HepG2 (cell line): ENCODE measurements around the gene TMEM183A. TPM values are rescaled to one million over a fixed set of nuclear protein-coding genes. Genes with fewer than 3 reads are reported as not detected.

Experiments used
- ADNP ChIP-seq: sonication (generic); formaldehyde crosslinking; IDR thresholded peaks from 2 replicates; pipeline ENCODE4 v1.4.0; 2020; ENCODE audit warnings: missing genetic modification reagents
- CHCHD3 ChIP-seq: sonication (generic); formaldehyde crosslinking; IDR thresholded peaks from 2 replicates; pipeline ENCODE4 v1.8.0; 2022; ENCODE audit warnings: mild to moderate bottlenecking, missing genetic modification reagents, moderate library complexity
- DBP ChIP-seq: sonication (generic); formaldehyde crosslinking; IDR thresholded peaks from 2 replicates; pipeline ENCODE4 v1.4.0; 2020; ENCODE audit warnings: missing genetic modification reagents; ENCODE audit errors: not compliant biosample characterization
- ELF4 ChIP-seq: sonication (generic); formaldehyde crosslinking; IDR thresholded peaks from 2 replicates; pipeline ENCODE4 v1.5.0; 2020; ENCODE audit warnings: missing genetic modification reagents, mild to moderate bottlenecking, moderate library complexity, borderline replicate concordance
- GMEB1 ChIP-seq: sonication (generic); formaldehyde crosslinking; IDR thresholded peaks from 2 replicates; pipeline ENCODE4 v1.5.1; 2020; ENCODE audit warnings: missing genetic modification reagents, mild to moderate bottlenecking, borderline replicate concordance
- KLF13 ChIP-seq: sonication (generic); formaldehyde crosslinking; IDR thresholded peaks from 2 replicates; pipeline ENCODE4 v1.4.0; 2020; ENCODE audit warnings: mild to moderate bottlenecking, missing genetic modification reagents
- MAZ ChIP-seq, 2 experiments: sonication (generic) in 1 of 2; formaldehyde crosslinking in 1 of 2; IDR thresholded peaks; 2 replicates each; pipeline versions ENCODE4 v1.5.0 to v1.6.1; 2012 to 2020; ENCODE audit warnings: low read depth in 2 of 2, mild to moderate bottlenecking in 2 of 2, borderline replicate concordance in 1 of 2, improper control_type of control experiment in 1 of 2, low read length in 1 of 2, missing genetic modification reagents in 1 of 2, moderate library complexity in 1 of 2
- NR2C2 ChIP-seq: sonication (generic); formaldehyde crosslinking; IDR thresholded peaks from 2 replicates; pipeline ENCODE4 v1.4.0; 2020; ENCODE audit warnings: missing genetic modification reagents, mild to moderate bottlenecking, moderate library complexity, borderline replicate concordance
- RNF219 ChIP-seq: sonication (generic); formaldehyde crosslinking; IDR thresholded peaks from 2 replicates; pipeline ENCODE4 v1.5.0; 2020; ENCODE audit warnings: mild to moderate bottlenecking, missing genetic modification reagents
- SOX5 ChIP-seq: IDR thresholded peaks from 2 replicates; pipeline ENCODE4 v1.6.1; 2016; ENCODE audit warnings: borderline replicate concordance
- ZHX1 ChIP-seq: sonication (generic); formaldehyde crosslinking; IDR thresholded peaks from 2 replicates; pipeline ENCODE4 v1.8.1; 2022; ENCODE audit warnings: low read depth, mild to moderate bottlenecking, missing genetic modification reagents
- ZNF138 ChIP-seq: sonication (generic); formaldehyde crosslinking; IDR thresholded peaks from 2 replicates; pipeline ENCODE4 v1.5.0; 2020; ENCODE audit warnings: mild to moderate bottlenecking, low read depth, missing genetic modification reagents
- ZNF251 ChIP-seq: sonication (generic); formaldehyde crosslinking; IDR thresholded peaks from 2 replicates; pipeline ENCODE4 v1.9.0; 2021; ENCODE audit warnings: mild to moderate bottlenecking, missing genetic modification reagents
- ZNF263 ChIP-seq: sonication (generic); formaldehyde crosslinking; IDR thresholded peaks from 2 replicates; pipeline ENCODE4 v1.4.0; 2020; ENCODE audit warnings: missing genetic modification reagents
- ZNF446 ChIP-seq: sonication (generic); formaldehyde crosslinking; IDR thresholded peaks from 2 replicates; pipeline ENCODE4 v1.5.0; 2020; ENCODE audit warnings: mild to moderate bottlenecking, missing genetic modification reagents
- ZNF547 ChIP-seq: sonication (generic); formaldehyde crosslinking; IDR thresholded peaks from 2 replicates; pipeline ENCODE4 v1.5.1; 2020; ENCODE audit warnings: mild to moderate bottlenecking, missing genetic modification reagents
- ZNF589 ChIP-seq: sonication (generic); formaldehyde crosslinking; conservative IDR thresholded peaks from 2 replicates; pipeline ENCODE4 v1.8.0; 2022; ENCODE audit warnings: mild to moderate bottlenecking, moderate library complexity, missing genetic modification reagents
- ZNF616 ChIP-seq: sonication (generic); formaldehyde crosslinking; IDR thresholded peaks from 2 replicates; pipeline ENCODE4 v1.5.0; 2020; ENCODE audit warnings: low read depth, mild to moderate bottlenecking, missing genetic modification reagents
- ZNF644 ChIP-seq: IDR thresholded peaks from 2 replicates; pipeline ENCODE4 v1.6.1; 2016; ENCODE audit warnings: low read depth
- ZNF709 ChIP-seq: sonication (generic); formaldehyde crosslinking; IDR thresholded peaks from 2 replicates; pipeline ENCODE4 v1.5.0; 2020; ENCODE audit warnings: mild to moderate bottlenecking, missing genetic modification reagents
- ZNF747 ChIP-seq: sonication (generic); formaldehyde crosslinking; IDR thresholded peaks from 2 replicates; pipeline ENCODE4 v1.8.1; 2023; ENCODE audit warnings: missing genetic modification reagents, mild to moderate bottlenecking, borderline replicate concordance
- ZNF776 ChIP-seq: sonication (generic); formaldehyde crosslinking; IDR thresholded peaks from 2 replicates; pipeline ENCODE4 v1.4.0; 2020; ENCODE audit warnings: mild to moderate bottlenecking, missing genetic modification reagents
- polyA plus RNA-seq, 8 experiments: library from polyadenylated mRNA; depleted of rRNA in 3 of 8; stranded (reverse) in 7 of 8; unstranded in 1 of 8; fragments of >200 nt; fragmentation: Illumina TruSeq in 4 of 8; extraction: Trizol in 4 of 8; gene quantifications; 2 replicates each; pipeline versions ENCODE4 v1.2.1 to v1.2.3, GENCODE V29; 2011 to 2016; ENCODE audit warnings: low read depth in 4 of 8, missing spikeins in 1 of 8, mixed read lengths in 1 of 8; ENCODE audit not compliant: insufficient read depth in 1 of 8
- total RNA-seq, 5 experiments: library from RNA; depleted of rRNA; stranded (reverse); fragments of >200 nt; fragmentation: Illumina TruSeq; extraction: Trizol; gene quantifications; 2 replicates each; pipeline ENCODE4 v1.2.3, GENCODE V29; 2016; ENCODE audit warnings: low read depth in 1 of 5

The TMEM183A gene
- total and polyA plus RNA-seq, 2 of the 13 experiments (the other 11 are each of a cell fraction or from before 2014, with no cell fraction given): 59.7 to 82.0 TPM

- TF ChIP-seq ZHX1 (CRISPR knock-in tag): 0 out of 2 replicates have a peak, but pooled peaks have one; percentile 63
- 0 out of 2 replicates have a peak, but pooled peaks have one; percentile 41 for TF ChIP-seq ZNF547 (CRISPR knock-in tag)
- 0 out of 2 replicates have a peak, but pooled peaks have one; percentile 17 for TF ChIP-seq ZNF709
- no peak for TF ChIP-seq ZNF747
- 0 out of 2 replicates have a peak, but pooled peaks have one; percentile 27 for TF ChIP-seq GMEB1 (CRISPR knock-in tag)
- TF ChIP-seq SOX5: no peak
- TF ChIP-seq RNF219 (CRISPR knock-in tag): no peak
- no peak for TF ChIP-seq ZNF589 (CRISPR knock-in tag)
- TF ChIP-seq MAZ (IDR thresholded peaks at IDR 0.05; ENCODE audit: borderline replicate concordance, low read depth, low read length): no peak; the same call in 1 of the 2 replicates
- 0 out of 2 replicates have a peak, but pooled peaks have one; percentile 48 for TF ChIP-seq MAZ (CRISPR knock-in tag; IDR thresholded peaks at IDR 0.05; ENCODE audit: low read depth)
- peak; percentile 80 for TF ChIP-seq ZNF644 (CRISPR knock-in tag)
- no peak for TF ChIP-seq ADNP (CRISPR knock-in tag)
- no peak for TF ChIP-seq ZNF251 (CRISPR knock-in tag)
- TF ChIP-seq NR2C2 (CRISPR knock-in tag): no peak
- 0 out of 2 replicates have a peak, but pooled peaks have one; percentile 36 for TF ChIP-seq ZNF446 (CRISPR knock-in tag)
- TF ChIP-seq ELF4 (CRISPR knock-in tag): no peak
- TF ChIP-seq KLF13 (CRISPR knock-in tag): no peak
- no peak for TF ChIP-seq CHCHD3 (CRISPR knock-in tag)
- no peak for TF ChIP-seq ZNF776 (CRISPR knock-in tag)
- no peak for TF ChIP-seq DBP (CRISPR knock-in tag)
- no peak for TF ChIP-seq ZNF138 (CRISPR knock-in tag)
- no peak for TF ChIP-seq ZNF263
- TF ChIP-seq ZNF616: 0 out of 2 replicates have a peak, but pooled peaks have one; percentile 55
These were observed 19.0 kb downstream of the TMEM183A start, which contains the start of gene PPFIA4 (continued) for GRCh38 chr1:203026031-203026665.
